Muscle layer of duodenum (tissue), 2 donors: ENCODE data around the gene PPWD1.
A peak's percentile ranks its signal among the peaks of the same experiment; 100 is the strongest.

Source experiments
- H3K27ac ChIP-seq: one replicate; pipeline ENCODE4 v1.7.0; 2013; ENCODE audit warnings: mild to moderate bottlenecking, low read length
- H3K27me3 ChIP-seq: one replicate; pipeline ENCODE4 v1.7.0; 2013; ENCODE audit warnings: low read depth, mild to moderate bottlenecking, control low read depth, low read length
- H3K36me3 ChIP-seq, 2 donors: one replicate each; pipeline ENCODE4 v1.7.0; 2013; ENCODE audit warnings: low read length in 2 of 2, control low read depth in 1 of 2, mild to moderate bottlenecking in 1 of 2; ENCODE audit not compliant: insufficient read depth in 2 of 2, control insufficient read depth in 1 of 2
- H3K4me1 ChIP-seq, 2 donors: one replicate each; pipeline ENCODE4 v1.7.0; 2013; ENCODE audit warnings: low read length in 2 of 2, mild to moderate bottlenecking in 2 of 2, control low read depth in 1 of 2, moderate library complexity in 1 of 2; ENCODE audit not compliant: insufficient read depth in 2 of 2, control insufficient read depth in 1 of 2
- H3K4me3 ChIP-seq, 2 donors: one replicate each; pipeline ENCODE4 v1.7.0; 2013; ENCODE audit warnings: low read length in 2 of 2, low read depth in 1 of 2, mild to moderate bottlenecking in 1 of 2
- H3K9me3 ChIP-seq, 2 donors: one replicate each; pipeline ENCODE4 v1.7.0; 2013; ENCODE audit warnings: low read length in 2 of 2, control low read depth in 1 of 2, mild to moderate bottlenecking in 1 of 2; ENCODE audit not compliant: control insufficient read depth in 1 of 2
- donor health status: healthy.

Gene PPWD1

DNA sequence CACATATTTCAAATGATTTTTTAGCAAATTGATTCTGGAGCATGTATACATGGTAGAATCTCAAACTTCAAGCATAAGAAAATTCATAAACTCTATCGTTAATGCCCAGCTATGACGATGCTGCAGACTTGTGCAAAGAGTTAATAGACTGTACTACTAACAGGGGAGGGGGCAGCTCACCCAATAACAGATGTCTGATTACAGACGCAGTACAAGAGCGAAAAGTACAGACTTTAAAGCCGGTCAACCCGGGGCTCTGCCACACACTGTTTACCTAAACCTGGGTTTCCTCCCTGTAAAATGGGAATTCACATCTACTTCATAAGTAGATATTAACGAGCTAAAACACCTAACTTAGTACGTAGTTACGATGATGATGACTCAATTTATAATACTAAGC is 60.4 kb downstream of the PPWD1 start:
- H3K9me3 ChIP-seq: no peaks in the 10 kb centered on the region
- peaks cover 20 to 35% of the 10 kb centered on the region in 2 donors for H3K4me1 ChIP-seq
- H3K4me3 ChIP-seq: peak overlapping the region; percentile 82 to 90
- H3K27ac ChIP-seq: peak overlapping the region; percentile 86
- H3K27me3 ChIP-seq: no peaks in the 10 kb centered on the region
- H3K36me3 ChIP-seq: no peaks in the 10 kb centered on the region

DNA sequence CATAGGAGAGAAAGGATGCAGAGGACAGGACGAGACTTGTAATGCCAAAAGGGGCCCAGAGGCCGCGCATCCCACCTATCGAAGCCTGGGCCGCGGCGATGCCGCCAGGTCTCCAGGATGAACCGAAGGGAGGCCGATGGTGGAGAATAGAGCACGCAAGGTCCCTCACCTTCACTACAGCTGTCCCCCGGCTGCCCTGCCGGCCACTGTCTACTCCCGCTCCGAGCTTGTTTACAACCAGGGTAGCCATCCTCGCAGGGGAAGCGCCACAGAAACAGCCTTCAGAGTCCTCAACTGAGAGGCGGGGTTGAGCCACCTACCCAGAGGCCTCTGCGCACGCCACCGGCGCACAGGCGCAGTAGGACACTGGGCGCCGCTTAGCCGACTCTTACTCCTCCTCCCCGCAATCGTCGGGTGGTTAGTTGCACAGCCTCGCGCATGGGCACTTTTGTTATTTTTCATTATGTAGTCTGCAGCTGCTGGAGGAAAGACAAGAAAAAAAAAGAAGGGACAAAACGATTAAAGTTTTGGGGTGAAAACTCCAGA is 61.0 kb downstream of the PPWD1 start, which contains the start of gene TRIM23:
Gene TRIM23 (minus strand): TSS at position 309 of the 546 bp plus-strand sequence. CDS start 59 bp downstream, at position 250.
- Histone ChIP-seq H3K27me3 (no peaks in the 10 kb centered on the region), H3K36me3 (peaks cover 0 to under 1% of the 10 kb centered on the region in 2 donors), H3K27ac (peak within 1 kb of the TSS; percentile 86), H3K4me1 (peaks cover 20 to 35% of the 10 kb centered on the region in 2 donors), H3K4me3 (peak within 1 kb of the TSS; percentile 82 to 90), H3K9me3 (no peaks in the 10 kb centered on the region)

DNA sequence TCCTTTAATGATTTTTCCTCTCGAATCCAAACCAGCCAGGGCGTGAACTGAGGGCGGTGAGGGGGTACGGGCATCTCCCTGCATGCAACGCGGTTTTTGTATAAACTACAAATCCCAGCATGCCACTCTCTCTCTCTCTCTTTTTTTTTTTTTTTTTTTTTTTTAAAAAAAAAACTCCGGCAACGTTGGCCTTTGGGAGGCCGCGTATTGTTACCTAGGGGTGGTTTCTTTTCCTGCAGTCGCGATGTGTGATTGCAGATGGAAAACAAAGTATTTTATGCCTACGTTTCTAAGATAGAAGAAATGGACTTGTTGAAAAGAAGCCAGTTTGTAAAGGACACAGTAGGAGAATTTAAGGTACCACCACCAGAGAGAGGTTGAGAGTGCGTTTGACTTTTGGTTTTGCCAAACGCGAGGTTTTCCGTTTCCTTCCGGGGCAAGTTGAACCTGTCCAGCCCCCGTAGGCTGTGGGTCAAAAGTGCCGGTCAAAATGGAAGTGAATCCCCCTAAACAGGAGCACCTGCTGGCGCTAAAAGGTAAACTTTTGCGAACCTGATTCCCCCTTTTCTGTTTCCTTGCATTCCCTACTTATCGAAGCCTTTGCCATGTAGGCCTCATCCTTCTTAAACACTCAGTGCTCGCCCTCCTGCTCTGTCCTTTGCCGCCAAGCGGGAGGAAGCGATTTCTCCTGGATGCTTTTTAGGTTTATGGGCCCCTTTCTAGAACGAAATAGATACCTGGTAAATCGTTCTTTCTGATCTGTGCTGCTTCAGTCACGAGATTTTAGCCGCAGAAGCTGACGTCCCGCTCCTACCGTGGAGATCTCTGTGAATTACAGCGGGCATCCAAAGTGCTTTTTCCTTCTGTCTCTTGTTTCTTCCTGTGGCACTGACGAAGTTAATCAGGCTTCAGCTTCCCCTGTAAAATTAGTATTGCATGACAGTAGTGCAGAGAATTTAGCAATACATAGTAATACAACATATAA is 61.8 kb downstream of the PPWD1 start, which contains the start of the genes SHLD3 and TRAPPC13:
Gene SHLD3 (plus strand): TSS at position 457 of the 985 bp plus-strand sequence. CDS start 4,561 bp downstream, outside the sequence.
Gene TRAPPC13 (plus strand): TSS at position 457 of the 985 bp plus-strand sequence. CDS start 34 bp downstream, at position 491.
- Histone ChIP-seq H3K4me1 (peaks cover 20 to 35% of the 10 kb centered on the region in 2 donors), H3K4me3 (peak within 1 kb of the TSS; percentile 82 to 90), H3K27ac (peak within 1 kb of the TSS; percentile 86), H3K36me3 (peaks cover 5 to 8% of the 10 kb centered on the region in 2 donors), H3K9me3 (no peaks in the 10 kb centered on the region), H3K27me3 (no peaks in the 10 kb centered on the region)

DNA sequence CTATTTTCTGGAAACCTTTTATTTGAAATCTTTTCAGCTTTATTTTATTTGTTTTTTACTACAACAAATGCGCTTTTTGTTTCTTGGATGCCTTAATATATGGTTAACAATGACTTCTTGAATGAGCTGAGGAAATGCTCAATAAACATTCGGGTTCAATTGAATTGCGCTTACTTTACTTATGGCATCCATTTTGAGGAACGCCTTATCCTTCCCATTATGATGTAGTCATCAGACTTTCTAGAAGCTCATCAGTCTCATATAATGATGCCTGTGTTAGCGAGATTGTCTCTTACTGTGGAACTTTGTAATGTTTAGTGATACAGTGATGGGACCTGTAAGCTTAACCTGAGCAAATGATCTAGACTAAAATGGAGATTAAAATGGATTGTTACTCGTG is 62.6 kb downstream of the PPWD1 start:
- no peaks in the 10 kb centered on the region for H3K27me3 ChIP-seq
- no peaks in the 10 kb centered on the region for H3K9me3 ChIP-seq
- H3K27ac ChIP-seq: no peak overlapping the region
- H3K36me3 ChIP-seq: peaks cover 6 to 10% of the 10 kb centered on the region in 2 donors
- peak overlapping the region; percentile 82 to 90 for H3K4me3 ChIP-seq
- peaks cover 20 to 31% of the 10 kb centered on the region in 2 donors for H3K4me1 ChIP-seq

DNA sequence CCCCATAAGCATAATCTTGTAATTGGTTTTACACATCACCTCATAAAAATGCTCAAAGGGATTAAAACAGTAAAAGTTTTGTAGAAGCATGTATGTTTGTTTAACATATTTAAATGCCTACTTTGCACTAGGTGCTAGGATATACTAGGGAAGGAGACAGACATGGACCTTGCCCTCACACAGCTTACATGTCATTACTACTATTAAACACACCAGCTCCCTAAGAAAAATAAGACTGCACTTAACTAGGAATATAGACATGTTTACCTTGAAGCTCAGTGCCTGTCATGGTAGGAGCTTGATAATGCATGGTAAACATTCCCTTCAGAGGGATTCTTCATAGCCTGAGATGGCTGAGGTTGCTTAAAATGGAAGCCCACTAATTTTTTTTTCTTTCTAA is 67.9 kb downstream of the PPWD1 start:
- H3K27me3 ChIP-seq: no peaks in the 10 kb centered on the region
- no peak overlapping the region for H3K4me3 ChIP-seq
- peaks cover 2 to 5% of the 10 kb centered on the region in 2 donors for H3K4me1 ChIP-seq
- H3K27ac ChIP-seq: no peak overlapping the region
- peaks cover 8 to 15% of the 10 kb centered on the region in 2 donors for H3K36me3 ChIP-seq
- no peaks in the 10 kb centered on the region for H3K9me3 ChIP-seq
